Measurements from ENCODE around the gene LRP1. TPM values are rescaled to one million over a fixed set of nuclear protein-coding genes. Genes with fewer than 3 reads are reported as not detected.

Gene LRP1
- total RNA-seq, 4 donors from 2014 or later: 83.1 to 149 (median 106) TPM

- WGBS: 34% methylated on average over 4 of the region's 4 CpGs
- Histone ChIP-seq H3K27ac (no peak overlapping the region), H3K4me3 (no peak overlapping the region), H3K36me3 (peaks cover 38% of the 10 kb centered on the region), H3K27me3 (peaks cover 30% of the 10 kb centered on the region), H3K4me1 (peaks cover 55% of the 10 kb centered on the region), H3K9me3 (no peaks in the 10 kb centered on the region)
- TF ChIP-seq POLR2AphosphoS5 (IDR thresholded peaks at IDR 0.05) (no peak), CTCF (IDR thresholded peaks at IDR 0.05) (no peak), EP300 (IDR thresholded peaks at IDR 0.05) (no peak), POLR2A (IDR thresholded peaks at IDR 0.05) (no peak)
- DNase-seq (ENCODE audit: low spot score in 2 of 2): no peak
Measured at GRCh38 chr12:57213763-57214397, 85.6 kb downstream of the LRP1 start.

GRCh38 chr12:57214398-57214781, 86.1 kb downstream of the LRP1 start:
- DNase-seq (ENCODE audit: low spot score in 2 of 2): peak in 1 of 2 donors; percentile 77
- TF ChIP-seq POLR2AphosphoS5 (IDR thresholded peaks at IDR 0.05) (no peak), EP300 (IDR thresholded peaks at IDR 0.05) (no peak), POLR2A (IDR thresholded peaks at IDR 0.05) (no peak), CTCF (IDR thresholded peaks at IDR 0.05) (peak; percentile 65 to 76)
- Histone ChIP-seq H3K36me3 (peaks cover 33% of the 10 kb centered on the region), H3K9me3 (no peaks in the 10 kb centered on the region), H3K27me3 (peaks cover 35% of the 10 kb centered on the region), H3K4me3 (no peak overlapping the region), H3K27ac (no peak overlapping the region), H3K4me1 (peaks cover 55% of the 10 kb centered on the region)
- 1% methylated on average over 12 of the region's 14 CpGs for WGBS

GRCh38 chr12:57215065-57215464, 86.8 kb downstream of the LRP1 start:
- no peak for DNase-seq (ENCODE audit: low spot score in 2 of 2)
- 36% methylated on average over 11 of the region's 11 CpGs for WGBS
- TF ChIP-seq POLR2A (IDR thresholded peaks at IDR 0.05): no peak
- TF ChIP-seq CTCF (IDR thresholded peaks at IDR 0.05): no peak
- no peak for TF ChIP-seq POLR2AphosphoS5 (IDR thresholded peaks at IDR 0.05)
- no peak for TF ChIP-seq EP300 (IDR thresholded peaks at IDR 0.05)
- Histone ChIP-seq H3K27ac (no peak overlapping the region), H3K27me3 (peaks cover 42% of the 10 kb centered on the region), H3K9me3 (no peaks in the 10 kb centered on the region), H3K4me1 (peaks cover 61% of the 10 kb centered on the region), H3K36me3 (peaks cover 26% of the 10 kb centered on the region), H3K4me3 (no peak overlapping the region)

- 9% methylated on average over 7 of the region's 7 CpGs for WGBS
- Histone ChIP-seq H3K4me1 (peaks cover 62% of the 10 kb centered on the region), H3K27me3 (peaks cover 47% of the 10 kb centered on the region), H3K27ac (no peak overlapping the region), H3K36me3 (peaks cover 20% of the 10 kb centered on the region), H3K9me3 (no peaks in the 10 kb centered on the region), H3K4me3 (peak overlapping the region; percentile 63)
- DNase-seq (ENCODE audit: low spot score in 2 of 2): no peak
- no peak for TF ChIP-seq EP300 (IDR thresholded peaks at IDR 0.05)
- no peak for TF ChIP-seq CTCF (IDR thresholded peaks at IDR 0.05)
- TF ChIP-seq POLR2AphosphoS5 (IDR thresholded peaks at IDR 0.05): no peak
- TF ChIP-seq POLR2A (IDR thresholded peaks at IDR 0.05): no peak
Measured at GRCh38 chr12:57215668-57216013, 87.4 kb downstream of the LRP1 start.

GRCh38 chr12:57216014-57216911, 88.0 kb downstream of the LRP1 start, which contains the start of gene NXPH4:
Gene NXPH4 (plus strand): TSS chr12:57216794. CDS start chr12:57216970, 176 bp downstream.
- TF ChIP-seq CTCF (IDR thresholded peaks at IDR 0.05) (no peak), EP300 (IDR thresholded peaks at IDR 0.05) (no peak), POLR2A (IDR thresholded peaks at IDR 0.05) (no peak), POLR2AphosphoS5 (IDR thresholded peaks at IDR 0.05) (no peak)
- no peaks in the 10 kb centered on the region for H3K9me3 ChIP-seq
- 6% methylated on average over 15 of the region's 102 CpGs for WGBS
- peaks cover 61% of the 10 kb centered on the region for H3K4me1 ChIP-seq
- peaks cover 53% of the 10 kb centered on the region for H3K27me3 ChIP-seq
- H3K27ac ChIP-seq: no peak within 1 kb of the TSS
- DNase-seq (ENCODE audit: low spot score in 2 of 2): peak in 1 of 2 donors; percentile 76
- H3K36me3 ChIP-seq: peaks cover 14% of the 10 kb centered on the region
- H3K4me3 ChIP-seq: peak within 1 kb of the TSS; percentile 63
